GM12875 (cell line): Measurements from ENCODE around the gene MYO1D.

Source experiments
- H3K4me3 ChIP-seq: one replicate; pipeline ENCODE4 v1.5.1; 2011; ENCODE audit warnings: low read depth, low read length, control low read depth
- TF ChIP-seq, protein P1 (sequence below): IDR thresholded peaks from 2 replicates; pipeline ENCODE4 v1.5.1; 2011; ENCODE audit warnings: low read depth, mild to moderate bottlenecking, control low read depth, inconsistent platforms, low read length, moderate library complexity, borderline replicate concordance; ENCODE audit not compliant: insufficient read depth

Gene MYO1D

GRCh38 chr17:32798938-32799337, 78.0 kb downstream of the MYO1D start:
- H3K4me3 ChIP-seq: no peak overlapping the region
- TF ChIP-seq, protein P1, sequence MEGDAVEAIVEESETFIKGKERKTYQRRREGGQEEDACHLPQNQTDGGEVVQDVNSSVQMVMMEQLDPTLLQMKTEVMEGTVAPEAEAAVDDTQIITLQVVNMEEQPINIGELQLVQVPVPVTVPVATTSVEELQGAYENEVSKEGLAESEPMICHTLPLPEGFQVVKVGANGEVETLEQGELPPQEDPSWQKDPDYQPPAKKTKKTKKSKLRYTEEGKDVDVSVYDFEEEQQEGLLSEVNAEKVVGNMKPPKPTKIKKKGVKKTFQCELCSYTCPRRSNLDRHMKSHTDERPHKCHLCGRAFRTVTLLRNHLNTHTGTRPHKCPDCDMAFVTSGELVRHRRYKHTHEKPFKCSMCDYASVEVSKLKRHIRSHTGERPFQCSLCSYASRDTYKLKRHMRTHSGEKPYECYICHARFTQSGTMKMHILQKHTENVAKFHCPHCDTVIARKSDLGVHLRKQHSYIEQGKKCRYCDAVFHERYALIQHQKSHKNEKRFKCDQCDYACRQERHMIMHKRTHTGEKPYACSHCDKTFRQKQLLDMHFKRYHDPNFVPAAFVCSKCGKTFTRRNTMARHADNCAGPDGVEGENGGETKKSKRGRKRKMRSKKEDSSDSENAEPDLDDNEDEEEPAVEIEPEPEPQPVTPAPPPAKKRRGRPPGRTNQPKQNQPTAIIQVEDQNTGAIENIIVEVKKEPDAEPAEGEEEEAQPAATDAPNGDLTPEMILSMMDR: no peak

DNA sequence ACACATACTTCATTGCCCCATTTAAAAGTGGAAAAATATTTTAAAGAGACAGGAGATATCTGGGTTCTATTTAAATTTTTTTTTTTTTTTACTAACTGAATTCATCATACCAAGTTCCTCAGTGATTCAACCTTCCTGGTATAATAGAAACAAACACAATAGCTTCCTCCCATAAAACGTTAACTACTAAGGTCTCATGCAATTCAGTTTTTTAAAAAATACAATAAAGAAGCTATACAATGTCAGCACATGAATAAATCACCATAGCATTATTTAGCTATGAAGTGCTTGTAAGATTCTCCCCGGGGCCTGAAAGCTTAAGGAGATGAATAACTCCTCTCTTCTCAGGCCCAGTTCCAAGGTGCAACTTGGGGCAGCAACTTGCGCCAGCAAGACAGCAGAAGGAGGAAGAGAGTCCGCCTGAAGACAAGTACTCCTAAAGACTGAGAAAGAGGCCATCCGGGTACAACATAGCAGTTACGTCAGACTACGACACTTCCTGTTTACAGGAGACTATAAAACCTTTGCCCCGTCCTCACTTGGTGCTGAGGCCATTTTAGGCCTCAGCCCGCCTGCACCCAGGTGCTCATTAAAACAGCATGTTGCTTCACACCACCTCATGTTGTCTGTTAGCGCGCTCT, 81.5 kb downstream of the MYO1D start:
- H3K4me3 ChIP-seq: no peak overlapping the region
- TF ChIP-seq, protein P1: no peak

- TF ChIP-seq, protein P1: no peak
- H3K4me3 ChIP-seq: no peak overlapping the region
These were observed 82.2 kb downstream of the MYO1D start for GRCh38 chr17:32794533-32795246.

DNA sequence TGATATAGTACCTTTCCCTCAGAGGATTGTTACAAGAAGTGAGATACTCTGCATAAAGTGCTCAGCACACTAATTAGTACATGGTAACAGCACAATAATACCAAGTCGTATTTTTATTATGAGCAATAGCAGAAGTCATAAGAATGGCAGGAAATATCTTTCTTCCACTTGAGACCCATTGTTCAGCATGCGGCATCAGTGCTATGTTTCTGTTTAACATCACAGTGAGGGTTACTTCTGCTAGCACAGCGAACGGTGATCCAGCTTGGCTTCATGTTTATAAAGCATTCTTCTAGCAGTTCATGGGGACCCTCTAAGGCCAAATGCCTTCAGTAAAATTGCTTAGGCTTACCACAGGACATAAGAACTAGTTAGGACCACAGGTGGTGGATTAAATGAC, 83.1 kb downstream of the MYO1D start:
- TF ChIP-seq, protein P1: no peak
- H3K4me3 ChIP-seq: no peak overlapping the region

GRCh38 chr17:32792207-32792606, 84.7 kb downstream of the MYO1D start:
- TF ChIP-seq, protein P1: no peak
- no peak overlapping the region for H3K4me3 ChIP-seq

DNA sequence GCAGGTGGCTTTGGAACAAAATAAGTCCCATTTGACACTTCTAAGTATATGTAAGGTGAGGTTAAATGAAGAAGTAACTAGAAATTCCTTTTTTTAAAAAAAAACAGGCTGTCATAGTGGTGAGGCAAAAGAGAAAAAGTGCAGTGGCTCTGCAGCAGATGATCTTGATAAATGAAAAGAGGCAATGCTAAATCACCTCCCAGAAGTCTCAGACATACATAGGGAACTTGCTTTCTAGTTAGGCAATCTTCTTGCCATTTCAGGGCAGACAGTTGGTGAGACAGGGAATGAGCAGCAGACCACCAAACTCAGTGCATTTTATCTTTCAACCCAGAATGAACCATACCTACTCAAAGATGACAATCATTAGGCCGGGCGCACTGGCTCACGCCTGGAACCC, 90.8 kb downstream of the MYO1D start:
- TF ChIP-seq, protein P1: no peak

DNA sequence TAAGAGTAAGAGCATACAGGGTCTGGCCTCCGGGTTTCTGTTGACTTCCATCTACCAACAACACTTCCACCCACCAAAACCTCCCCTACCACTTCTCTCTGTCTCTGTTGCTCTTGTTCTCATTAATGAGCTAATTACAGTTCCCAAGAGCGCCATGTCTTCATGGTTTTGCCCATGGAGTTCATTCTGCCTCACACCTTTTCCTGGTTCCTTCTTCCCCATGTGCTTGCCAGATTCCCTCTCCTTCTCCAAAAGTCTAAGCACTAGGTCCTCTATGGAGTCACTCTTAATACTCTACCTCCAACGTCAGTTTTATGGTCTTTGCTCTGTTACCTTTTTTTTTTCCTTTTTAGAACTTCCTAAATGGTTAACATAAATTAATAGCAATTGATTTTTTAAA, 92.8 kb downstream of the MYO1D start:
- H3K4me3 ChIP-seq: no peak overlapping the region
- TF ChIP-seq, protein P1: no peak

More for the DNA sequence above, 90.8 kb downstream of the MYO1D start:
- H3K4me3 ChIP-seq: no peak overlapping the region
